Liver (tissue), 9 donors: ENCODE measurements around the gene FAM53B. TPM values are rescaled to one million over a fixed set of nuclear protein-coding genes. Genes with fewer than 3 reads are reported as not detected.

ENCODE experiments used
- DNase-seq: peaks from one replicate; pipeline ENCODE4 v3.0.0-alpha.2; 2017; ENCODE audit warnings: low spot score
- H3K27ac ChIP-seq, 2 donors: one replicate each; pipeline ENCODE4 v1.7.0; 2013; ENCODE audit warnings: inconsistent platforms in 2 of 2, low read length in 2 of 2, control low read depth in 1 of 2, low read depth in 1 of 2, mild to moderate bottlenecking in 1 of 2
- H3K27me3 ChIP-seq, 4 donors: one replicate each; pipeline versions ENCODE4 v1.6.1 to v1.7.0; 2013; ENCODE audit warnings: low read length in 3 of 4, inconsistent platforms in 1 of 4, mild to moderate bottlenecking in 1 of 4, moderate library complexity in 1 of 4; ENCODE audit not compliant: control insufficient read depth in 4 of 4, insufficient read depth in 4 of 4
- H3K36me3 ChIP-seq, 4 donors: one replicate each; pipeline versions ENCODE4 v1.6.1 to v1.7.0; 2013; ENCODE audit warnings: low read length in 3 of 4, mild to moderate bottlenecking in 3 of 4, low read depth in 1 of 4, moderate library complexity in 1 of 4; ENCODE audit not compliant: control insufficient read depth in 4 of 4, insufficient read depth in 3 of 4
- H3K4me1 ChIP-seq, 4 donors: one replicate each; pipeline versions ENCODE4 v1.6.1 to v1.7.0; 2013; ENCODE audit warnings: low read length in 3 of 4, mild to moderate bottlenecking in 3 of 4, moderate library complexity in 1 of 4; ENCODE audit not compliant: control insufficient read depth in 4 of 4, insufficient read depth in 4 of 4
- H3K4me3 ChIP-seq, 3 donors: one replicate each; pipeline versions ENCODE4 v1.6.1 to v1.7.0; 2013; ENCODE audit warnings: low read length in 3 of 3, control low read depth in 1 of 3, low read depth in 1 of 3, mild to moderate bottlenecking in 1 of 3
- H3K9ac ChIP-seq, 2 donors: one replicate each; pipeline ENCODE4 v1.7.0; 2013; ENCODE audit warnings: low read length in 2 of 2, mild to moderate bottlenecking in 2 of 2, moderate library complexity in 2 of 2, control low read depth in 1 of 2, low read depth in 1 of 2
- H3K9me3 ChIP-seq, 4 donors: one replicate each; pipeline versions ENCODE4 v1.6.1 to v1.7.0; 2013; ENCODE audit warnings: low read length in 3 of 4; ENCODE audit not compliant: control insufficient read depth in 4 of 4
- CTCF ChIP-seq: fragments of 150-350 bp; IDR thresholded peaks from 2 replicates; pipeline ENCODE4 v1.5.1; 2017; ENCODE audit warnings: improper control_type of control experiment, low read depth, low read length; ENCODE audit not compliant: missing input control
- EGR1 ChIP-seq, 2 donors: IDR thresholded peaks; 2 replicates each; pipeline ENCODE4 v1.6.1; 2016 to 2018; ENCODE audit warnings: antibody characterized with exemption in 2 of 2, low read depth in 2 of 2
- FOXA1 ChIP-seq: IDR thresholded peaks from 2 replicates; pipeline ENCODE4 v1.6.1; 2016; ENCODE audit warnings: antibody characterized with exemption
- FOXA2 ChIP-seq: IDR thresholded peaks from 2 replicates; pipeline ENCODE4 v1.6.1; 2016; ENCODE audit warnings: antibody characterized with exemption
- GABPA ChIP-seq, 2 donors: IDR thresholded peaks in 1 of 2; conservative IDR thresholded peaks in 1 of 2; 2 replicates each; pipeline ENCODE4 v1.6.1; 2016; ENCODE audit warnings: antibody characterized with exemption in 2 of 2, mild to moderate bottlenecking in 1 of 2, moderate library complexity in 1 of 2
- NR2F2 ChIP-seq: IDR thresholded peaks from 2 replicates; pipeline ENCODE4 v1.6.1; 2016; ENCODE audit warnings: antibody characterized with exemption
- RAD21 ChIP-seq, 2 donors: IDR thresholded peaks; 2 replicates each; pipeline ENCODE4 v1.6.1; 2016; ENCODE audit warnings: antibody characterized with exemption in 2 of 2, mild to moderate bottlenecking in 2 of 2
- RXRA ChIP-seq, 2 donors: IDR thresholded peaks; 2 replicates each; pipeline ENCODE4 v1.6.1; 2017 to 2018; ENCODE audit warnings: antibody characterized with exemption in 2 of 2, mild to moderate bottlenecking in 1 of 2
- YY1 ChIP-seq: IDR thresholded peaks from 2 replicates; pipeline ENCODE4 v1.6.1; 2016; ENCODE audit warnings: antibody characterized with exemption, mild to moderate bottlenecking
- ZBTB33 ChIP-seq: IDR thresholded peaks from 2 replicates; pipeline ENCODE4 v1.6.1; 2016; ENCODE audit warnings: antibody characterized with exemption
- whole genome bisulfite sequencing: extraction: QIAGEN DNeasy Blood & Tissue Kit; methylation state at CpG from one replicate; pipeline ENCODE4 v1.1.7; 2013; 5-methylcytosine and 5-hydroxymethylcytosine counted together
- polyA plus RNA-seq, 2 donors: library from polyadenylated mRNA; stranded (reverse) in 1 of 2; unstranded in 1 of 2; fragments of 200-250 nt in 1 of 2; fragments of >200 nt in 1 of 2; fragmentation: Nextera tagmentation in 1 of 2; extraction: Ambion mirVana in 1 of 2; gene quantifications; one replicate each; pipeline versions ENCODE4 v1.2.1 to v1.2.3, GENCODE V29; 2013 to 2015
- total RNA-seq, 2 donors: library from RNA; depleted of rRNA; stranded (reverse); fragments of >200 nt; gene quantifications; one replicate each; pipeline ENCODE4 v1.2.3, GENCODE V29; 2014
- TF ChIP-seq, protein P1 (sequence below): IDR thresholded peaks from 2 replicates; pipeline ENCODE4 v1.6.1; 2016; ENCODE audit warnings: antibody characterized with exemption, mild to moderate bottlenecking
- TF ChIP-seq, protein P2 (sequence below): IDR thresholded peaks from 2 replicates; pipeline ENCODE4 v1.6.1; 2016; ENCODE audit warnings: antibody characterized with exemption
- donor health status: healthy.
- donor health status: healthy.
- donor health status: healthy.
- donor health status: healthy.
- donor health status: healthy.

The FAM53B gene
- total and polyA plus RNA-seq, 4 donors: 1.1 to 24.0 (median 6.3) TPM

GRCh38 chr10:124725791-124726190 lies 18.4 kb downstream of the FAM53B start (continued):
- TF ChIP-seq, protein P1, sequence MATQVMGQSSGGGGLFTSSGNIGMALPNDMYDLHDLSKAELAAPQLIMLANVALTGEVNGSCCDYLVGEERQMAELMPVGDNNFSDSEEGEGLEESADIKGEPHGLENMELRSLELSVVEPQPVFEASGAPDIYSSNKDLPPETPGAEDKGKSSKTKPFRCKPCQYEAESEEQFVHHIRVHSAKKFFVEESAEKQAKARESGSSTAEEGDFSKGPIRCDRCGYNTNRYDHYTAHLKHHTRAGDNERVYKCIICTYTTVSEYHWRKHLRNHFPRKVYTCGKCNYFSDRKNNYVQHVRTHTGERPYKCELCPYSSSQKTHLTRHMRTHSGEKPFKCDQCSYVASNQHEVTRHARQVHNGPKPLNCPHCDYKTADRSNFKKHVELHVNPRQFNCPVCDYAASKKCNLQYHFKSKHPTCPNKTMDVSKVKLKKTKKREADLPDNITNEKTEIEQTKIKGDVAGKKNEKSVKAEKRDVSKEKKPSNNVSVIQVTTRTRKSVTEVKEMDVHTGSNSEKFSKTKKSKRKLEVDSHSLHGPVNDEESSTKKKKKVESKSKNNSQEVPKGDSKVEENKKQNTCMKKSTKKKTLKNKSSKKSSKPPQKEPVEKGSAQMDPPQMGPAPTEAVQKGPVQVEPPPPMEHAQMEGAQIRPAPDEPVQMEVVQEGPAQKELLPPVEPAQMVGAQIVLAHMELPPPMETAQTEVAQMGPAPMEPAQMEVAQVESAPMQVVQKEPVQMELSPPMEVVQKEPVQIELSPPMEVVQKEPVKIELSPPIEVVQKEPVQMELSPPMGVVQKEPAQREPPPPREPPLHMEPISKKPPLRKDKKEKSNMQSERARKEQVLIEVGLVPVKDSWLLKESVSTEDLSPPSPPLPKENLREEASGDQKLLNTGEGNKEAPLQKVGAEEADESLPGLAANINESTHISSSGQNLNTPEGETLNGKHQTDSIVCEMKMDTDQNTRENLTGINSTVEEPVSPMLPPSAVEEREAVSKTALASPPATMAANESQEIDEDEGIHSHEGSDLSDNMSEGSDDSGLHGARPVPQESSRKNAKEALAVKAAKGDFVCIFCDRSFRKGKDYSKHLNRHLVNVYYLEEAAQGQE: no peak
- no peak for TF ChIP-seq FOXA1

DNA sequence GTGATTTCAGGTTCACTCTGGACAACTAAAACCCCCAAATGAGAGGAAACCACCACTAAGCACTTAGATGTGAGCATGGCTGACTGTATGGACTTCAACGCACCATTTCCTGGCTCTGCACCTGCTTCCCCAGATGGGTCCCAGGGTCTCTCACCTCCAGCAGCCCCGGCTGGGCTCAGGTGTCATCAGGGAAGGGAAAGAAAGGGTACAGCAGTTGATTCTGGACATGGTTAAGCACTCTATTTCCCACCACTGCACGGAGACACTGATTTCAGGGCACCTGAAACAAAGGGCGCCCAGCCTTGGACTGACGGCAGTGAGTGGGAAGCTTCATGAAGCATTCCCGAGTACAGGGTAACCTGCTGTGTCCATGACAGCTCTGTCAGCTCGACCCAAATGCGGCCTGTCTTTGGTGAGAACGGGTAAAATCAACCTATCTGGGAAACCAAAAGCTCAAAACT lies 19.0 kb downstream of the FAM53B start:
- Histone ChIP-seq H3K9ac (no peak overlapping the region), H3K4me1 (peaks cover 0 to 18% (median 9%) of the 10 kb centered on the region in 4 donors)

More for the DNA sequence above, 19.0 kb downstream of the FAM53B start:
- Histone ChIP-seq H3K9me3 (no peaks in the 10 kb centered on the region), H3K27me3 (no peaks in the 10 kb centered on the region), H3K36me3 (no peaks in the 10 kb centered on the region), H3K4me3 (no peak overlapping the region), H3K27ac (no peak overlapping the region)
- no peak for DNase-seq
- 91% methylated on average over 9 of the region's 9 CpGs for WGBS
- no peak for TF ChIP-seq YY1
- TF ChIP-seq EGR1 (IDR thresholded peaks at IDR 0.05; ENCODE audit: low read depth in 2 of 2): no peak
- no peak for TF ChIP-seq RXRA (IDR thresholded peaks at IDR 0.05)
- TF ChIP-seq, protein P1: no peak
- TF ChIP-seq, protein P2, sequence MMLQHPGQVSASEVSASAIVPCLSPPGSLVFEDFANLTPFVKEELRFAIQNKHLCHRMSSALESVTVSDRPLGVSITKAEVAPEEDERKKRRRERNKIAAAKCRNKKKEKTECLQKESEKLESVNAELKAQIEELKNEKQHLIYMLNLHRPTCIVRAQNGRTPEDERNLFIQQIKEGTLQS: no peak
- no peak for TF ChIP-seq CTCF
- TF ChIP-seq RAD21 (IDR thresholded peaks at IDR 0.05): no peak
- TF ChIP-seq GABPA (IDR thresholded peaks at IDR 0.05 in 1 of 2, conservative IDR thresholded peaks at IDR 0.05 in 1 of 2): no peak
- TF ChIP-seq FOXA2: no peak
- no peak for TF ChIP-seq NR2F2
- TF ChIP-seq ZBTB33: no peak
